Subcutaneous abdominal adipose tissue (tissue), 5 donors: ENCODE measurements around the gene VPS35L.
"Not testable (repeated sequence)": the region's sequence is repeated elsewhere in the genome, so short reads cannot be mapped to it uniquely, and the experiment has no call there.

ENCODE experiments used
- H3K27ac ChIP-seq: one replicate; pipeline ENCODE4 v1.7.0; 2013; ENCODE audit warnings: low read depth, mild to moderate bottlenecking, inconsistent platforms, low read length, moderate library complexity
- H3K27me3 ChIP-seq, 5 donors: one replicate each; pipeline ENCODE4 v1.7.0; 2013; ENCODE audit warnings: low read length in 5 of 5, inconsistent platforms in 1 of 5; ENCODE audit not compliant: control insufficient read depth in 5 of 5, insufficient read depth in 4 of 5
- H3K36me3 ChIP-seq, 5 donors: one replicate each; pipeline ENCODE4 v1.7.0; 2013; ENCODE audit warnings: low read length in 5 of 5; ENCODE audit not compliant: control insufficient read depth in 5 of 5, insufficient read depth in 5 of 5
- H3K4me1 ChIP-seq, 5 donors: one replicate each; pipeline ENCODE4 v1.7.0; 2013; ENCODE audit warnings: low read length in 5 of 5, mild to moderate bottlenecking in 3 of 5, moderate library complexity in 1 of 5; ENCODE audit not compliant: control insufficient read depth in 5 of 5, insufficient read depth in 5 of 5
- H3K4me3 ChIP-seq, 5 donors: one replicate each; pipeline ENCODE4 v1.7.0; 2013; ENCODE audit warnings: low read length in 5 of 5, low read depth in 1 of 5
- H3K9ac ChIP-seq, 5 donors: one replicate each; pipeline ENCODE4 v1.7.0; 2013; ENCODE audit warnings: low read length in 5 of 5, mild to moderate bottlenecking in 4 of 5, moderate library complexity in 3 of 5
- H3K9me3 ChIP-seq, 5 donors: one replicate each; pipeline ENCODE4 v1.7.0; 2013; ENCODE audit warnings: low read length in 5 of 5; ENCODE audit not compliant: control insufficient read depth in 5 of 5
- donor health status: healthy.
- donor health status: healthy.
- donor health status: healthy.
- donor health status: healthy.
- donor health status: healthy.

Gene VPS35L

GRCh38 chr16:19528666-19529065, 26.8 kb upstream of the VPS35L start:
- H3K36me3 ChIP-seq = peaks cover 15 to 29% (median 17%) of the 10 kb centered on the region in 5 donors
- H3K9me3 ChIP-seq = no peaks in the 10 kb centered on the region
- H3K9ac ChIP-seq = no peak overlapping the region
- no peak overlapping the region for H3K4me3 ChIP-seq
- peaks cover 0 to 20% (median 16%) of the 10 kb centered on the region in 5 donors for H3K4me1 ChIP-seq
- no peaks in the 10 kb centered on the region for H3K27me3 ChIP-seq
- no peak overlapping the region for H3K27ac ChIP-seq

DNA sequence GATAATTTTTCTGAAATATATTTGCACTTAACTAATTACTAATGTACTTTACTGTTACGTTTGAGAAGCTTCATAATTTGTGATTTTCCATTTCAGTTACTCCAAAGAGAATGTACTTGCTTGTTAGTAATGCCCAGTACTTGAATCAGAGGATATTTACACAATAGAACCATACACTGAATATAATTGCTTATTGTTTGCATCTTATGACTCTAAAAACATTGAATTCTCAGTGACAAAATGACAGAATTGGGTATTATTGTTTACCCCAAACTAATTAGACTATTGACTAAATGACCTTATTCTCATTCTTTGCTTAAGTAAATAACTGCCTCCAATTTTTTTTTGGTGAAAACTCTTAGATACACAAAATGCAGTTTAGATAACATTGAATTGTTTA, 22.9 kb upstream of the VPS35L start:
- Histone ChIP-seq H3K27me3 (no peaks in the 10 kb centered on the region), H3K27ac (no peak overlapping the region), H3K9ac (no peak overlapping the region), H3K4me1 (no peaks in the 10 kb centered on the region), H3K9me3 (no peaks in the 10 kb centered on the region), H3K36me3 (peaks cover 21 to 48% (median 33%) of the 10 kb centered on the region in 5 donors), H3K4me3 (no peak overlapping the region)

DNA sequence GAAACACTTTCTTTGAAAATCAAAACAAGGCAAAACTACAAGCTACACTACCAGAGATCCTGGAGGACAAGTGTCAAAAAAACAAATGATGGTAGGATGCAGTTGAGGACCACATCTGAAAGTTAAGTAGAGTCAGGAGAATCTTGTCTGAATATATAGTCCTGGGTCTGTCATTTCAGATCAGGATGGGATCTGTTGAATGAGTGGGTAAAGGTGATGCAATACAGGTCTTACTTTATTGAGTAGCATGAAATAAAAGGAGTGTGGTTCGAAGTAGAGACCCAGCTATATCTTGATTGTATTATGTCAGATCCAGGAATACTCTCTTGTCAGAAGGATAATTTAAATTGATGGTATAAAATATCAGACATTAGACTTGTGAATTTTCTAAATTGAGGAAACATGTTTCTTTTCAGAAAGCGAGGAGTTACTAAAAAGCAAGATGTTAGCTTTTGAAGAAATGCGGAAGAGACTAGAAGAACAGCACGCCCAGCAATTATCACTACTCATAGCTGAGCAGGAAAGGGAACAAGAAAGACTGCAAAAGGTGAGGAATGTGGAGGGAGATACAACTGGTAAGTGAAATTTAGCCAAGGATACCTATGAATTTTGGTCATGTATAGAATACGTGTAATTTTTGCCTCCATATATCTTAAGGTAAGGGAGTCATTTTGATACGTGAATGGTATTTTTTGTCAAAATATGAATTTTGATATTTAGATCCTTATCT, 15.1 kb upstream of the VPS35L start:
- Histone ChIP-seq H3K4me1 (no peaks in the 10 kb centered on the region), H3K9me3 (no peaks in the 10 kb centered on the region), H3K36me3 (peaks cover 21 to 56% (median 42%) of the 10 kb centered on the region in 5 donors), H3K27ac (no peak overlapping the region), H3K27me3 (no peaks in the 10 kb centered on the region), H3K9ac (no peak overlapping the region), H3K4me3 (no peak overlapping the region)

- Histone ChIP-seq H3K9ac (no peak overlapping the region), H3K36me3 (peaks cover 18 to 51% (median 30%) of the 10 kb centered on the region in 5 donors), H3K9me3 (no peaks in the 10 kb centered on the region), H3K27me3 (no peaks in the 10 kb centered on the region), H3K27ac (no peak overlapping the region), H3K4me3 (no peak overlapping the region), H3K4me1 (no peaks in the 10 kb centered on the region)
These were observed 13.2 kb upstream of the VPS35L start for GRCh38 chr16:19542138-19542821.

GRCh38 chr16:19543278-19543996, 12.1 kb upstream of the VPS35L start:
- not testable (repeated sequence) for H3K27ac ChIP-seq, H3K4me1 ChIP-seq, H3K9me3 ChIP-seq, H3K27me3 ChIP-seq, H3K4me3 ChIP-seq, H3K9ac ChIP-seq
- H3K36me3 ChIP-seq = peaks cover 19 to 50% (median 35%) of the 10 kb centered on the region in 5 donors

DNA sequence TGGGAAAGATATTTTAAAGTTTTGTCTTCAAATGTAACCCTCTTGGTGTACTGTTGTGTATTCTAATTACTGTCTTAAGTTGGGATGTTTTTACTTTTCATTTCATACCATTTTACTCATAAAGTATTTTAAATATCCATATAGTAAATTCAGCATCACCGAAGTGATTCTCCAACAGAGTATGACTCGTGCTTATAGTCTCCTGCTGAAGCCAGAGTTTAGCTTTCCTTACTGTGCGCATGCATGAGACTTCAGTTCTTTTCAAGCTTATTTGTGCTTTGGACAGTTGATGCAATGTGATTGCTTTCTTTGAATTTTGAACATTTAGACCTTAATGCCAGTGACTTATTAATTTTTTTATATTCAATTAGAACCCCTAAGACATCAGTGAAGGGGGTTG, 7.4 kb upstream of the VPS35L start:
- Histone ChIP-seq H3K9ac (no peak overlapping the region), H3K4me1 (no peaks in the 10 kb centered on the region), H3K27ac (no peak overlapping the region), H3K27me3 (no peaks in the 10 kb centered on the region), H3K9me3 (no peaks in the 10 kb centered on the region), H3K4me3 (no peak overlapping the region), H3K36me3 (peaks cover 12 to 42% (median 37%) of the 10 kb centered on the region in 5 donors)

GRCh38 chr16:19549673-19550072, 5.8 kb upstream of the VPS35L start:
- Histone ChIP-seq H3K27ac (no peak overlapping the region), H3K4me1 (peaks cover 0 to 3% (median 1%) of the 10 kb centered on the region in 5 donors), H3K9me3 (no peaks in the 10 kb centered on the region), H3K4me3 (no peak overlapping the region), H3K36me3 (peaks cover 12 to 35% (median 27%) of the 10 kb centered on the region in 5 donors), H3K9ac (no peak overlapping the region), H3K27me3 (no peaks in the 10 kb centered on the region)

DNA sequence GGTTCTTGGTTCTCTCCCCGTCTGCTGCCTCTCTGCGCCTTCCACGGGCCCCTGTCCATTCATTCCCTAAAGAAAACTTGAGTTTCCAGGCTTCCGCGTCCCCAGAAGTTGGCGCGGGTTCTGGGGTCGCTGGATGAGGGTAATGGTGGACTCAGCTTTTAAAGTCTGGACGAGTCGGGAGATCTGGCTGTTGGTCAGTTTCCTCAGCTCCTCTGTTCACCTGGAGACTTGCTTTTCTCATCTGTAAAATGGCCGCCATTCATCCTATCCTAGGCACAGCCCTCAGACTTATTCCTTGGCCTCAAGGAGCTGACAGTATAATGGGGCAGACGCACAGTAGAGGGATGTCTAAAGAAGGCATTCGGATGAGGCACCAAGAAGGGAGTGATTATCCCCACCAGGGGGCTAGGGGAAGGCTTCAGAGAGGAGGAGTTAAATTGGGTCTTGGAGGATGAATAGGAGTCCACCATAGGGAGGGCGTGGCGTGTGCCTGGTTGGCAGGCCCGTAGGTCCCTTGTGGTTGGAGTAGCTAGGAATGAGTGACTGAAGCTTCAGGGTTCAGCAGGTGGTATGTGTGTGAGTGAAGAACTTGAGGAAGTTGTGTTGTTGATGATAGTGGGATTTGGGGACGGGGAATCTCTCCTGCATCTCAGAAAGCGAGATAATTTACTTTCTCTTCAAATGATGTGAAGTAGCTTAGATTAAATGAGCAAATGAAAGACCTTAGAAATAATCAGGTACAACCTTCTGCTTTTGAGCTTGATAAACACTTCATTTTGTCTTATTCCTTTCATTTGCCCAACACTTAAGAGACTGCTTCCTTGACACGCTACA, 652 bp downstream of the VPS35L start:
- H3K27ac ChIP-seq = peak overlapping the region; percentile 85
- peaks cover 0 to 18% (median 14%) of the 10 kb centered on the region in 5 donors for H3K4me1 ChIP-seq
- H3K36me3 ChIP-seq = peaks cover 0 to 9% (median 3%) of the 10 kb centered on the region in 5 donors
- no peaks in the 10 kb centered on the region for H3K27me3 ChIP-seq
- H3K9me3 ChIP-seq = no peaks in the 10 kb centered on the region
- H3K9ac ChIP-seq = peak overlapping the region; percentile 84 to 97 (median 90)
- peak overlapping the region; percentile 79 to 92 (median 91) for H3K4me3 ChIP-seq

- H3K4me3 ChIP-seq = no peak overlapping the region
- no peaks in the 10 kb centered on the region for H3K27me3 ChIP-seq
- H3K9me3 ChIP-seq = peaks cover 0 to 10% (median 5%) of the 10 kb centered on the region in 5 donors
- no peak overlapping the region for H3K27ac ChIP-seq
- peaks cover 0 to 17% (median 14%) of the 10 kb centered on the region in 5 donors for H3K4me1 ChIP-seq
- peaks cover 0 to 4% (median 0%) of the 10 kb centered on the region in 5 donors for H3K36me3 ChIP-seq
- no peak overlapping the region for H3K9ac ChIP-seq
These were observed 3.9 kb downstream of the VPS35L start for GRCh38 chr16:19559242-19559910.
